Embryonic facial prominence (tissue), 1 donor: ENCODE results near the gene YJEFN3.
A peak's percentile ranks its signal among the peaks of the same experiment; 100 is the strongest.

Experiments used
- DNase-seq: peaks from one replicate; pipeline ENCODE4 v3.0.0-alpha.2; 2016; ENCODE audit errors: extremely low spot score

Gene YJEFN3

DNA sequence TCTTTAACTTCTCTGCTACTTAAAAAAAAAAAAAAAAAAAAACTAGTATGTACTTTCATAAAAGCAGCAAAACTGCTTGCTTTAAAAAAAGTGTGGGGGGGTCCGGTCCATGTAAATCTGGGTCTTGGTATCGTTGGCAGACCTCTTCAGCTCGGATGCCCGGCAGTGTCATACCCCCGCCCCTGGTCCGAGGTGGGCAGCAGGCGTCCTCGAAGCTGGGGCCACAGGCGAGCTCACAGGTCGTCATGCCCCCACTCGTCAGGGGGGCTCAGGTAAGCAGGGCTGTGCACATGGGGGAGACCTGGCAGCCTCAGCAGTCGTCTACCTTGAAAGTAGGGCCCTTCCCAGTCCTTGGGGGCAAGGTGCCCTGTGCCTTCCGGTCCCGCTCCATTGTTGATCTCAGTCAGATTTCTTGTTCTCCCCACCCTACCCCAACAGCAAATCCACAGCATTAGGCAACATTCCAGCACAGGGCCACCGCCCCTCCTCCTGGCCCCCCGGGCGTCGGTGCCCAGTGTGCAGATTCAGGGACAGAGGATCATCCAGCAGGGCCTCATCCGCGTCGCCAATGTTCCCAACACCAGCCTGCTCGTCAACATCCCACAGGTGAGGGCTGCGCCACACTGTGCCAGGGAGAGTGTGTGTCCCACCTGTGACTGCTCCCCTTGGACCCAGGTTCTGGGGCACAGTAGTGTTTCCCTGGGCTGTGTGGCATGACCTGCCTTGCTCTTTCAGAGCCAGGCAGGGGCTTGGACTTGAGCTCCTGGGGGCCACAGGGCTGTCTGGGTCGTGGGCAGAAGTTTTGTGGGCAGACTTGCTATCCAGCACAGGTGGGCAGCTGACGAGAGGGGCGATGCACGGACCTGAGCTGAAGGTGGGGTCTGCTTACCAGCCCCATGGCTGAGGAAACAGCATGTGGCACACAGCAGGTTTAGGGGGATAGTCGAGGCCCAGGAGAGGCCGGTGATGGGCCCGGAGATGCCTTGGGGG is 32.8 kb upstream of the YJEFN3 start:
- DNase-seq, result no peak

DNA sequence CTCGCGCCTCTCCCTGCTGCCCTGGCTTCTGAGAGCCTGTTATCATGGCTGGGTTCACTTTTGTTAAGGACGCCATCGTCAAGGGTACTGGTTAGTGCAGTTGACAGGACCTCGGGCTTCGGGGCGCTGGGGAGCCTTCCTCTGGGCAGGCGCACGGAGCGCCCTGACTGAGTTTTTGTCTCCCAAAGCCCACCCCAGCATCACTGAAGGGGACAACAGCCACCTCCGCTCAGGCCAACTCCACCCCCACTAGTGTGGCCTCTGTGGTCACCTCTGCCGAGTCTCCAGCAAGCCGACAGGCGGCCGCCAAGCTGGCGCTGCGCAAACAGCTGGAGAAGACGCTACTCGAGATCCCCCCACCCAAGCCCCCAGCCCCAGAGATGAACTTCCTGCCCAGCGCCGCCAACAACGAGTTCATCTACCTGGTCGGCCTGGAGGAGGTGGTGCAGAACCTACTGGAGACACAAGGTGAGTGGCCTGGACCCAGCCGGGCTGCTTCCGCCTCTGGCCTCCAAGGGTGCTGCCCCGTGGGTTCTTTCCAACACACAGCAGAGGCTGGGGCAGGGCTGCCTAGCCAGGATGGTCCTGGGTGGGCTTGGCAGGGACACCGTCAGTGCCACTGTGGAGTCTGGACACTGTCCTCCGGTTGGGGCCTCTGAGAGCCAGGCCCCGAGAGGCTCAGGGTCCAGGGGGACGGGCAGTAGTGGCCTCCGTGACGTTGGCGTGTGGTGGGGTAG is 30.3 kb upstream of the YJEFN3 start:
- DNase-seq, result no peak

DNA sequence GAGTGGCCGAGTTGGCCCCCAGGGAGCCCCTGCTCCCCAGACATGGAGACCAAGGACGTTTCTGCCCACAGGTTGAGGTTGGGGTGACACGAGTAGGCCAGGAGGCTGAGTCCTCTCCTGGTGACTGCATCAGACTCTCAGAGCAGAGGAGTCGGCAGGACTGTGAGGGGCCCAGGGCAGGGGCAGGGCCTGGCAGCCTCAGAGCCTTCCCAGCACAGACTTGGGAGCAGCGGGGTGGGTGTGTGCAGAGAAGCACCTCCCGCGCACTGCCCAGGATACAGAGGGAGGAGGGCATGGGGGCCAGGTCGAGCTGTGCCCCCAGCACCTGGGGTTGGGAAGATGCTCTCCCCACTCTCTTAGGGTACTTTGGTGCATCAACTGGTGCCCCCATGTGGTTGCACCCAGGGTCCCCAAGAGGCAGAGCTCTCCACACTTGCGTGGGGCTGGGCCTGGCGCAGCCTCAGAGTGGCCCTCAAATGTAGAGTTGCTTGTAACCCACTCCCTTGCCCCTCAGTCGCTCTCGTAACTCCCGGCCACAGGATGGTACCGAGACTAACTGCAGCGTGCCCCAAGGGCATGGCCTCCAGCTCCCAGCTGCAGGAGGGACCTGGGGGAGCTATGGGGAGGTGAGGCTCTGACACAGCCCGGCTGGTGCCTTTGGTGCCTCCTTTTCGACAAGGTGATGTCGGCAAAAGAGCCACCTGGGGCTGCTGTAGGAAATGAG is 29.3 kb upstream of the YJEFN3 start:
- DNase-seq, result no peak

DNA sequence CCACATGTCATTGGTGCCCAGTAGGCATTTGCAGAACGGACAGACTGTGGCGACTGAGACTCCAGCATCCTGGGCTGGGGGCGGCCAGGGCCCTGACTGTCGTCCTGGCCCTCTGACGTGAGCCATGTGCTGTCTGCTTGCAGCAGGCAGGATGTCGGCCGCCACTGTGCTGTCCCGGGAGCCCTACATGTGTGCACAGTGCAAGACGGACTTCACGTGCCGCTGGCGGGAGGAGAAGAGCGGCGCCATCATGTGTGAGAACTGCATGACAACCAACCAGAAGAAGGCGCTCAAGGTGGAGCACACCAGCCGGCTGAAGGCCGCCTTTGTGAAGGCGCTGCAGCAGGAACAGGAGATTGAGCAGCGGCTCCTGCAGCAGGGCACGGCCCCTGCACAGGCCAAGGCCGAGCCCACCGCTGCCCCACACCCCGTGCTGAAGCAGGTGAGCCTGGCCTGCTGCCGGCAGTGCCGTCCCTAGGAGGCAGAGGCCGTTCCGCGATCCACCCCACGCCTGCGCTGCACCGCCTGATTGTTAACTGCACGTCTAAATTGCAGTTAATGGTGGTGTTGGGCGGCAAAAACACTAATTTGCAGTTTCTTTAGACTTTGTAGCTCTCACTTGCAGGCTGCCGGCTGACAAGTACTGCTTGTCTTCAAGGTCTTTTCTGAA is 27.6 kb upstream of the YJEFN3 start:
- no peak for DNase-seq

DNA sequence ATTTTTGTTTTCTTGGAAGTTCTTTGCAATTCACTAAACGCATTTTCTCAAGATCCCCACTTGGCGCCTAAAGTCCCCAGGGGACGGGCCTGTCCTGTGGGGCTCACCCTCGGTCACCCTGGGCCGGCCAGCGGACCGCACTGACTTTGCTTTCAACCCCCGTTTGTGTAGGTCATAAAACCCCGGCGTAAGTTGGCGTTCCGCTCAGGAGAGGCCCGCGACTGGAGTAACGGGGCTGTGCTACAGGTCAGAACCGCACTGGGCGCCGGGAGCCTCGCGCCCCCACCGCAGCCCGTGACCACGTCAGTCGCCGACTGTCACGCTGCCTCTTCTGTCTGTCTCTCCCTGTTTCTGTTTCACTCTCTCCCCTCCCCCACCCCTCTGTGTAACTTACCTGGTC is 26.9 kb upstream of the YJEFN3 start:
- DNase-seq, result no peak

DNA sequence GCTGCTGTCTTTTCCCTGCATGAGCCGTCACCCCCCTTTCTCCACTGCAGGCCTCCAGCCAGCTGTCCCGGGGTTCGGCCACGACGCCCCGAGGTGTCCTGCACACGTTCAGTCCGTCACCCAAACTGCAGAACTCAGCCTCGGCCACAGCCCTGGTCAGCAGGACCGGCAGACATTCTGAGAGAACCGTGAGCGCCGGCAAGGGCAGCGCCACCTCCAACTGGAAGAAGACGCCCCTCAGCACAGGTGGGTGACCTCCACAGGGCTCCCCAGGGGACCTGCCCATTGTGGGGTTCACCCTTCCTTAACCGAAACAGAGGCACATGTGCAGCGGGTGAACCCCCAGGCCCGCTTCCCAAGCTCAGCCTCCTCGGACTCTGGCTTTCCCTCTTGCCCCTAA is 26.4 kb upstream of the YJEFN3 start:
- DNase-seq, result no peak

DNA sequence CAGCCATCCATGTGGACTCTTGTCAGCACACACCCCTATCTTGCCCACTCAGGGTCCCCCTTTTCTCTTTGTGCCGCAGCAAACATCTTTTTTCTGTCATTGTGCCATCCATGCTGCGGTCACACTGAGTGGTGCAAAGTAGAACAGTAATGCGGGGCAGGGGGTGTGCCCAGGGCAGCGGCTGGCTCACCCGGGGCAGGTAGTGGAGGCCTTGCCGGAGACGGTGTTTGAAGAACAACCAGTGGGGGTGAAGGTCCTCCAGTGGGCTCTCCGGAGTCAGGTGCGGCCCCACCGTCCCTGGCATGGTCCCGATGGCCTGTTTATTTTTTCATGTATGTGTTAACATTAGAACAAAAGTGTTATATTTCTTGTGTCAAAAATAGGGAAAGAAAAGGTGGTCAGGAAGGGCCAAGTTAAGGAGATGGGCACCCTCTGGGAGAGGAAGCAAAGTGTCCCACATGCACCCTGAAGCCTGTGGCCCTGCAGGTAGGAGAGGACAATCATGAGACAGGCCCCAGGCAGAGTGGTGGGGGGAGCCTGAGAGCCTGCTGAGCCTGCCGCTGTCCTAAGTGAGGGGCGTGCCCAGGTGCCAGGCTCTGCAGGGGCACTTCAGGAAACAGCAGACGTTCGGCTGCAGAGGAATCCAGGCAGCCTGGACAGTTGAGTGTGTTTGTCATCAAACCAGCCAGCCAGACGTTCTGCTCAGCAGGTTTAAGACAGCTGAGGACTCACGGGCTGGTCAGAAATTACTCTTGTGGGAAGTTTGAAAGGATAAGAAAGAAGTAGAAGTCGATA is 25.7 kb upstream of the YJEFN3 start:
- DNase-seq, result no peak

DNA sequence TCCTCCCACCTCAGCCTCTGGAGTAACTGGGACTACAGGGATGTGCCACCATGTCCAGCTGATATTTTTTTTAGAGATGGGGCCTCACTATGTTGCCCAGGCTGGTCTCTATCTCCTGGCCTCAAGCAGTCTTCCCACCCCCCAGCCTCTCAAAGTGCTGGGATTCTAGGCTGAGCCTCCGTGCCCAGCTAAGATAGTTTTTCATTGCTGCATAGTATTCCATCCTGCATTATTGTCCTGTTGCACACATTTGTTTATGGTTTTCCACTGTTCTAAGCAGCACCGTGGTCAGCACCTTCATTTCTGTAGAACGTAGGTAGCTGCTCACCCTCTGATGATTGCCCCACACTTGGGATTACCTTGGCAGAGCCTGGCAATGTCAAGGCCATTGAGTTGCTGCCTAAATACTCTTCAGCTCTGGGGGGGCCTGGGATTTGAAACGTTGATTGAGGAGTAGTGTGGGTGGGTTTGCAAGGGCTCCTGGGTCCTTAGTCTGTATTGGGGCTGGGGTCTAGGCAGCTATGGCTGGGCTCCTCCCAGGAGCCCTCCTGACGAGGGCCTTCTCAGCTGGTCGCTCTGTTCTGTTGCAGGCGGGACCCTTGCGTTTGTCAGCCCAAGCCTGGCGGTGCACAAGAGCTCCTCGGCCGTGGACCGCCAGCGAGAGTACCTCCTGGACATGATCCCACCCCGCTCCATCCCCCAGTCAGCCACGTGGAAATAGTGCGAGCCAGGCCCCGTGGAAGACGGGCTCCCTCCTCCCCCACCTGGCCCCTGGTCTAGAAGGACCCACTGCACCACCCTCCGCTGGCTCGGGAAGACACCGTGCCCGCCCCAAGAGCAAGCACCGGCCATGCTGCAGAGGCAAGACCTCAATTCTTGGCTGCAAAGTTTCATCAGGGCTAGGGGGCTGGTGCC is 23.7 kb upstream of the YJEFN3 start:
- no peak for DNase-seq

DNA sequence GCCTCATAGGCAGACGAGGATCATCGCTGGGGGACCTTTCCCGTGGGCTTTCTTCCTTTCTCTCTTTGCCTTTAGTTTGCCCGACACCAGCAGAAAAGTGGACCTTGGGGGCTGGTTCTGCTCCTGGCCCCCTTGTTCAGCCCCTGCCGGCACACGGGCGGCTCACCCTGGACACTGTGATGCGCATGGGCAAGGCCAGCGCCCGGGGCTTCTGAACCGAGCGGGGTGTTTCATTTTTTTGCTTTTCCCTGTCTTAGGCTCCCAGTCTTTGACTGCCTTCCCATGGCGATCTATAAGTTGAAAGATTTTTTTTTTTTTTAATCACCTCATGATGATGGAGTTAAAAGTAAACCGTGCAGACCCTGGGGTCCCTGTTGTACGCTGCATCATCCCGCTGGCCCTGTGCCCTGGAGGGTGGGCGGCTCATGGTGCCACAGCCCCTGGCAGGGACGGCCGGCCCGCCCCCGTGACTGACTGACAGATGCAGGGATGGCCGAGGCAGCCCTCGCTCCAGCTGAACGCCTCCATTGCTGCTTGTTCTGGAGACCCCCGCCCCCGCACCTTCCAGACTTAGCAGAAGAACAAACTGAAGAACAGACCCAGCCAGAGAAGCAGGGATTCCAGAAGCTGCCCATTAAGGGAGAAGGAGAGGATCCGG is 22.9 kb upstream of the YJEFN3 start:
- no peak for DNase-seq

DNA sequence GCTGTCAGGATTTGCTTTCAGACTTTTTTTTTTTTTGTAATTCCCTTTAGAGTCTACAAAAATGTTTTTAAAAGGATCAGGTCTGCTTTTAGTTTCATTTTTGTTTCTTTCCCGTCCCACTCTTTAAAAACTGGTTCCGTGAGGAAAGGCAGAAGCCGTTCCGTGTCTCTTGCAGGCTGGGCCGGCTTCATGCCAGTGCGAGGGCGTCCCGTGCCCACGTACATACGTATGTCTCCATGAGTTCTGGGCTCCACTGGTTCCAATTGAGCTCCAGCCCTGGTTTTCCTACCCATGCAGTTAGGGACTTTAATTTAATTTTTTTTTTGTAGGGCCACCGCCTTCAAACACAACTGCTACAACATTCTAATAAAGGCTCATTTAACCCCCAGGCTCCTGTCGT is 22.1 kb upstream of the YJEFN3 start:
- DNase-seq, result no peak

DNA sequence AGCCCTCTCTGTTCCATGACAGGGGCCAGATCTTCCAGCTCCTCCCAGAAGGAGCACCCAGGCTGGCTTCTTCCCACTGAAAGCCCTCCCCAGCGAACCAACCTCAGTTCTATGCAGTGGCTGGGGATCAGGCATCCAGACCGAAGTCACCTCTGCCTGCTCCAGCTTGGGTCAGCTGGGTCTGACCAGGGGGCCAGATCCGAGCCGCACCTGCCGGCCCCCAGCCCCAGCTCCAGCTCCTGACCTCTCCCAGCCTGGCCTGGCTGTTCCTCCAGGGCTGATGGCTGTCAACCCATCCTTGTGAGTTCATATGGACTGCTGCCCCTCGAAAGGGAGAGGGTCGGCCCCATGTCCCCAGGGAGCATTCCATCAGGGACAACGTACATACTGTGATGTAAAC is 21.4 kb upstream of the YJEFN3 start:
- DNase-seq, result no peak

DNA sequence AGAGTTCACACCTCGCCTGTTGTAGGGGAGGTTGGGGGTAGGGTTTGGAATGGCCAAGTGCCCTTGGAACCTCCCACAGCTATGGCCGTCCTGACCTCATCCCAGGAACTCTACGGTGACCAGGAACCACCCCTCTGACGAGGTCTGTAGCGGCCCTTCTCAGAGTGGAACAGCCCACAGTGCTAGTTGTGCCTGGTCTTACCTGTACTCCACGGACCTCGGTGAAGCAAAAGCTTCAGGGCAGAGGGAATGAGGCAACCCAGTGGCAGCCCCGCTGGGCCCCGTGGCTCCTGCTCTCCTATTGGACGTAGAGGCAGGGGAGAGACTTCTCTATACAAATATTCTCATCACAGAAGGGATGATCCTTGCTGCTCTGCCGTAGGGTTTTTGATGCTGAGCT is 20.5 kb upstream of the YJEFN3 start:
- no peak for DNase-seq

DNA sequence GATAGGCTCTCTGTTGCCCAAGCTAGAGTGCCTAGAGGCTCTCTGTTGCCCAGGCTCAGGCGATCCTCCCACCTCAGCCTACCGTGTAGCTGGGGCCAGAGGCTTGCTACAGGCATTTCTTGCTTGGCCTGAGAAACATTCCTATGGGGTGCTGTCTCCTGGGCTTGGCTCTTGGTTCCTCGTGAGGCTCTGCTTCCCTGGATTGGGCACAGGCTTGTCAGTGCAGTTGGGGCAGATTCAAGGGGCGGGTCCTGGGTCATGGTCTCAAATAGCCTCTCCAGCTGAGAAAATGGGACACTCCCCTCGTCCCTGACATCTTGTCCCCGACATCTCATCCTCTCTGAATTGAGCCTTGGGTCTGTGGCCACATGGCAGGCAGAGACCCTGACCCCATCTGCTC is 18.3 kb upstream of the YJEFN3 start:
- no peak for DNase-seq

DNA sequence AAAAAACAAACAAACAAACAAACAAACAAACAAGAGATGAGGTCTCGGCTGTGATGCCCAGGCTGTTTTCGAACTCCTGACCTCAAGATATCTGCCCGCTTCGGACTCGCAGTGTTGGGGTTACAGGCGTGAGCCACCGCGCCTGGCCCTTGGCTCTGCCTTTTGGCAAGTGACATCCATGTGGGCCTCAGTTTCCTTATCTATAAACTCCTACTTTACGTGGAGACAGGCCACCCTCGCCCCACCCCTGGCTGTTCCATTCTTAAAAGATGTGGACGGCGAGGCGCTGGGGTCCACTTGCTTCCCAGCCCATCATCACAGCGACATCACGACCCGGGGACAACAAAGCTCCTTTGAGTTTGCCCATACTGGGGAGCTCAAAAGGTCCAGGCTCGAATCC is 15.0 kb upstream of the YJEFN3 start:
- DNase-seq, result no peak

DNA sequence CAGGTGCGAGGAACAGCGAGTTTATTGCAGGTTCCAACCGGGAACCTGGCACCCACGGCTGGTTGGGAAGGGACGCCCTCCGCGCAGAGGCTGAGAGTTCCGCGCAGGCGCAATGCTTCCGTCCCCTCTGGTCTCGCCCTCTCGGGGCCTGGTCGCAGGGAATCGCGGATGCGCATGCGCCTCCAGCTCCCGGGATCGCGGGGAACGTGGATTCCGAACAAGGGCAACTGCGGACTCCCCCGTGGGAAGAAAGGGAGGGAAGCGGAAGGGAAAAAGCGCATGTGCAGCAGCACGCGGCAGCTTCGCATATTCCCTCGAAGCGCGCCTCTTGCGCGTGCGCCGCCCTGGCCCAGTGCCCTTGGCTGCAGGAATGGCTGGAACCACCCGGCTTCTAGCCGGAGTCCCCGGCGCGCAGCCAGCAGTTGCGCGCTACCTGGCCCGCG is 14.5 kb upstream of the YJEFN3 start:
- peak; percentile 34 for DNase-seq

DNA sequence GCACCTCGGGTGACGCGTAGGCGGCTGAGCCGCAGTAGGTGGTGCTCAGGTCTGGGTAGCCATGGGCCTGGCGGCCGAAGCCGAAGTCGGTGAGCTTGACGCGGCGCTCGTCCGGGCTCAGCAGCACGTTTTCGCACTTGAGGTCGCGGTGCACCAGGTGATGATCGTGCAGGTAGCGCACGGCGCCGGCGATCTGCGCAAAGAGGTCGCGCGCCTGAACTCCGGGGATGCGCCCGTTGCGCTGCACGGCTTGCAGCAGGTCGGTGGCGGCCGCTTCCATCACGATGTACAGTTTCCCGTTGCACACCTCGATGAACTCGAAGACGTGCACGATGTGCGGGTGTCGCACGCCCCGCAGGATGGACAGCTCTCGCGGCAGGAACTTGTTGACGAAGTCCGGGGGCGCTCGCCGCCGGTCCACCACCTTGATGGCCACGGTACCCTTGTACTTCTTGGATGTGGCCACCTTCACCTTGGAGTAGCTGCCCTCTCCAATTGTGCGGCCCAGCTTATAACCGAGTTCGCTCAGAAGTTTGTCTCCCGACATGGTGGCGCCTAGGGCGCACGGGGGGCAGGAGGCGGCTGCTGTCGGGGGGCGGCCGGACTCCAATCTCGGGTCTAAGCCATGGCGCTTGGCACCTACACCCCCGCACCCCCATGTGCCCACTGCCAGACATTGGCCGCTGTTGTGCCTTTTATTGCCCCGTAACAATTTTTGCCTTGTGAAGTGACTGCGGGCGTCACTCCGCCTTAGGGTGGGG is 13.7 kb upstream of the YJEFN3 start, which contains the start of gene TSSK6:
Gene TSSK6 (minus strand): TSS at position 668 of the 761 bp plus-strand sequence. CDS start 121 bp downstream, at position 547.
- no peak for DNase-seq

DNA sequence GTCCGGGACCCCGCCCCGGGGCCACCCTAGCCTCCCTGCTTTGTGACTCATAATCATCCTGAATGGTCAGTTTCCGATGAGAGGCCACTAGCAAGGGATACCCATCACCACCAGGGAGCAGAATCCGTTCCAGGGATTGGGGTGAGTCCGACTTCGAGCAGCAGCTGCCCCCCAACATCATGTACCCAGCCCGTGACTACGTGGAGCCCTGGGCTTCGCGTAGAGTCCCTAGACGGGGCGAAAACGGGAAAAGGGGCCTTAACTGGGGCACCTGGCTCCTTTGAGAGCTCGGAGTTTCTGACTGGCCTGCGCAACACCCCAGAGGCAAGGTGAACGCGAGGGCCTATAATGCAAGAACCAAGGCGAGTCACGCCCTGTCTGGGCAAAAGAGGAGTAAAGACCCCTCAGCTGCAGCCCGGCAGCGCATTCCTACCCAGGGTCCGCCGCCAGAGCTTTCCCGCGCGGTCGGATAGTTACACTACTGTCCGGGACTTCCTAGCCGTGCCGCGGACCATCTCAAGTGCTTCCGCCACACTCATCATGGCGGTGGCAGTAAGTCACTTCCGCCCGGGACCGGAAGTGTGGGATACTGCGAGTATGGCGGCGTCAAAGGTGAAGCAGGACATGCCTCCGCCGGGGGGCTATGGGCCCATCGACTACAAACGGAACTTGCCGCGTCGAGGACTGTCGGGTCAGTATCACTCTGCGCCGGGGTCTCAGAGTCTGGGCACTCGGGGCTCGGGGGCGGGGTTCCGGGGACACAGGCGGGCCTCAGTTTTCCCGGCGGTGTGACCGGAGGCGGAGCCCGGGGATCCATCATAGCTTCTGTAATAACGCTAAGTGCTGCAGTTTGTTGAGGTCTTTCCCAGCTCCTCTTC is 12.8 kb upstream of the YJEFN3 start, which contains the start of gene NDUFA13:
Gene NDUFA13 (plus strand): TSS at position 584 of the 878 bp plus-strand sequence. CDS start 14 bp downstream, at position 598.
- DNase-seq, result peak; percentile 84
